ENCODE data around the gene GSE1. TPM values are rescaled to one million over a fixed set of nuclear protein-coding genes. Genes with fewer than 3 reads are reported as not detected.

GSE1 gene
- total and polyA plus RNA-seq, 2 donors from 2014 or later: 9.5 to 92.8 TPM

DNA sequence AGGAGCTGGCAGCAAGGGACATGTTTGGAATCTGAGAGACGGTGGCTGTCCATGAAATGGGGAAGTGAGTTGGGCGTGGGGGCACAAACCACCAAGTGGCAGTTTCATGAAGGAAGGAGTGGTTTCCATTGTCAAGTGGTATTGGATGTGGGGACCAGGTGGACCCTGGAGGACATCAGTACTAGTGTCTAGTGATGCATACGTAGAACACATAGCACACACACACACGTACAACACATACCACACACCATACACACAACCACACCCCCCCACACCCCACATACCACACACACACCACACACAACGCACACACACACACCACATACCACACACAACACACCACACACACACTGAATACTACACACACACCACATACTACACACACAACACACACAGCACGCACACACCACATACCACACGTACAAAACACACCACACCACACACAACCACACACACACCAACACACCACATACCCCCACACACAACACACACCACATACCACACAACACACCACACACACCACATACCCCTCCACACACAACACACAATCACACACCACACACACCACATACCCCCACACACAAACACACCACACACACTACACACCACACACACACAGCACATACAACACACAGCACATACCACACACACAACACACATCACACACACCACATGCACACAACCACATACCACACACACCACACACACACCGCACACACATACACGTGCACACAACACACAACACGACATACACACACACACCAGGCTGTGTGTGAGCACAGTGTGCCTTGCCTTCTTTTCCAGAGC lies 41.1 kb upstream of the GSE1 start:
- H3K9ac ChIP-seq (ENCODE audit: low read length in 3 of 3): no peak overlapping the region
- no peaks in the 10 kb centered on the region for H3K9me3 ChIP-seq (ENCODE audit: control insufficient read depth in 2 of 3, insufficient read depth in 1 of 3, low read length in 3 of 3)
- FAIRE-seq: no peak
- peaks cover 0 to 4% (median 2%) of the 10 kb centered on the region in 3 donors for H3K36me3 ChIP-seq (ENCODE audit: control insufficient read depth in 2 of 3, insufficient read depth in 3 of 3, low read length in 3 of 3)
- H3K27me3 ChIP-seq (ENCODE audit: control insufficient read depth, insufficient read depth, low read length): no peaks in the 10 kb centered on the region
- intact Hi-C loops (cut with DNase I): no loop called here
- no peak for DNase-seq
- H3K4me3 ChIP-seq (ENCODE audit: low read length in 3 of 3): peak overlapping the region in 1 of 3 donors; percentile 28
- H3K27ac ChIP-seq (ENCODE audit: low read depth in 2 of 2, low read length in 2 of 2): peak overlapping the region; percentile 87 to 88
- TF ChIP-seq CTCF (IDR thresholded peaks at IDR 0.05; ENCODE audit: borderline replicate concordance, extremely low read depth, insufficient read depth): no peak
- peaks cover 19 to 76% (median 74%) of the 10 kb centered on the region in 3 donors for H3K4me1 ChIP-seq (ENCODE audit: control insufficient read depth in 2 of 3, insufficient read depth in 2 of 3, low read depth in 1 of 3, low read length in 3 of 3)

- intact Hi-C loops (cut with DNase I): no loop called here
- no peaks in the 10 kb centered on the region for H3K27me3 ChIP-seq (ENCODE audit: control insufficient read depth, insufficient read depth, low read length)
- H3K36me3 ChIP-seq (ENCODE audit: control insufficient read depth in 2 of 3, insufficient read depth in 3 of 3, low read length in 3 of 3): peaks cover 0 to 4% (median 2%) of the 10 kb centered on the region in 3 donors
- DNase-seq: no peak
- no peak overlapping the region for H3K4me3 ChIP-seq (ENCODE audit: low read length in 3 of 3)
- H3K4me1 ChIP-seq (ENCODE audit: control insufficient read depth in 2 of 3, insufficient read depth in 2 of 3, low read depth in 1 of 3, low read length in 3 of 3): peaks cover 19 to 77% (median 70%) of the 10 kb centered on the region in 3 donors
- H3K27ac ChIP-seq (ENCODE audit: low read depth in 2 of 2, low read length in 2 of 2): peak overlapping the region; percentile 71 to 89
- H3K9me3 ChIP-seq (ENCODE audit: control insufficient read depth in 2 of 3, insufficient read depth in 1 of 3, low read length in 3 of 3): no peaks in the 10 kb centered on the region
- no peak for FAIRE-seq
- H3K9ac ChIP-seq (ENCODE audit: low read length in 3 of 3): peak overlapping the region in 1 of 3 donors; percentile 4
- no peak for TF ChIP-seq CTCF (IDR thresholded peaks at IDR 0.05; ENCODE audit: borderline replicate concordance, extremely low read depth, insufficient read depth)
Observed at GRCh38 chr16:85573045-85573695, 40.0 kb upstream of the GSE1 start.

- Histone ChIP-seq H3K4me1 (ENCODE audit: control insufficient read depth in 2 of 3, insufficient read depth in 2 of 3, low read depth in 1 of 3, low read length in 3 of 3) (peaks cover 19 to 72% (median 65%) of the 10 kb centered on the region in 3 donors), H3K4me3 (ENCODE audit: low read length in 3 of 3) (peak overlapping the region in 1 of 3 donors; percentile 15), H3K36me3 (ENCODE audit: control insufficient read depth in 2 of 3, insufficient read depth in 3 of 3, low read length in 3 of 3) (peaks cover 0 to 4% (median 2%) of the 10 kb centered on the region in 3 donors), H3K9me3 (ENCODE audit: control insufficient read depth in 2 of 3, insufficient read depth in 1 of 3, low read length in 3 of 3) (no peaks in the 10 kb centered on the region), H3K27ac (ENCODE audit: low read depth in 2 of 2, low read length in 2 of 2) (peak overlapping the region; percentile 71 to 89), H3K27me3 (ENCODE audit: control insufficient read depth, insufficient read depth, low read length) (no peaks in the 10 kb centered on the region), H3K9ac (ENCODE audit: low read length in 3 of 3) (peak overlapping the region in 1 of 3 donors; percentile 49)
- TF ChIP-seq CTCF (IDR thresholded peaks at IDR 0.05; ENCODE audit: borderline replicate concordance, extremely low read depth, insufficient read depth): no peak
- DNase-seq (peak; percentile 93 to 99 (median 95)), FAIRE-seq (no peak)
- intact Hi-C loops (cut with DNase I): no loop called here
Observed at GRCh38 chr16:85573696-85574641, 39.2 kb upstream of the GSE1 start.

All from kidney (tissue), 14 donors.